ENCODE data around the gene NXPH4.

The NXPH4 gene

DNA sequence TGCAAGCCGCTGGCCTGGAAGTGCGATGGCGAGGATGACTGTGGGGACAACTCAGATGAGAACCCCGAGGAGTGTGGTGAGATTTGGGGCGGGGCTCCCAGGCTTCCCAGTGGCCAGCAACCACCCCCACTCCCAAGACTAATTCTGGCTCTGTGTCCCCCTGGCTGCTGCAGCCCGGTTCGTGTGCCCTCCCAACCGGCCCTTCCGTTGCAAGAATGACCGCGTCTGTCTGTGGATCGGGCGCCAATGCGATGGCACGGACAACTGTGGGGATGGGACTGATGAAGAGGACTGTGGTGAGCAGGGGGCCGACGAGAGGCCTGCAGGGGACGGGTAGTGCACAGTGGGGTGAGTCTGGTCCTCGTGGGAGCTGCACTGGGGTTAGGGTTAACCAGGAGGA, 12.1 kb upstream of the NXPH4 start:
- no peak for DNase-seq

- no peak for DNase-seq
Observed at GRCh38 chr12:57205186-57205585, 11.4 kb upstream of the NXPH4 start.

GRCh38 chr12:57205931-57206330, 10.7 kb upstream of the NXPH4 start:
- DNase-seq = no peak

- no peak for DNase-seq
Observed at GRCh38 chr12:57207731-57208630, 8.6 kb upstream of the NXPH4 start.

- DNase-seq = no peak
Observed at GRCh38 chr12:57208631-57209282, 7.8 kb upstream of the NXPH4 start.

DNA sequence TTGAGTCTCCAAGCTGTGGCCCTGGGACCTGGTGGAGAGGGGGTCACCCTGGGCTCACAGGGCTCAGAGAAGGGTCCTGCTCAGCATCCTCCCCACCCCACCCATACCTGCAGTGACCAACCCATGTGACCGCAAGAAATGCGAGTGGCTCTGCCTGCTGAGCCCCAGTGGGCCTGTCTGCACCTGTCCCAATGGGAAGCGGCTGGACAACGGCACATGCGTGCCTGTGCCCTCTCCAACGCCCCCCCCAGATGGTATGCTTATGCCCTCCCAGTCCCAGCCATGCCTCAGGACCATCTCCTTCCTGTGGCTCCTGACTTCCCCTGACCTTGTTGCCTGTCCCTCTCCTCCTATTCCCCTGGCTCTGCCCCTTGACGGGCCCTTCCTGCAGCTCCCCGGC, 6.7 kb upstream of the NXPH4 start:
- DNase-seq = no peak

DNA sequence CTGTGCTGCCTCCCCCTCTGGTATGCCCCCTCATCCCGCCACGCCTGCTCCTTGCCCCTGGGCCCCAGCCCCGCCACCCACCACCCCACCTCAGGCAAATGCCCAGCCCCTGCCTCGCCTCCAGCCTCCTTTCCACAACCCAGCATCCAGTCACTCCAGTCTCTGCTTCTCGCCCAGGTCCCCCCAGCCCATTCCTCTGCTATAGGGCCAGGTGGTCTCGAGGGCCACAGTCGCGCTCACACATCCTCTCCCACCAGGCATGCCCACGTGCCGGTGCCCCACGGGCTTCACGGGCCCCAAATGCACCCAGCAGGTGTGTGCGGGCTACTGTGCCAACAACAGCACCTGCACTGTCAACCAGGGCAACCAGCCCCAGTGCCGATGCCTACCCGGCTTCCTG, 6.1 kb upstream of the NXPH4 start:
- DNase-seq = no peak

GRCh38 chr12:57210926-57211692, 5.5 kb upstream of the NXPH4 start:
- no peak for DNase-seq

- no peak for DNase-seq
Observed at GRCh38 chr12:57211791-57212700, 4.5 kb upstream of the NXPH4 start.

DNA sequence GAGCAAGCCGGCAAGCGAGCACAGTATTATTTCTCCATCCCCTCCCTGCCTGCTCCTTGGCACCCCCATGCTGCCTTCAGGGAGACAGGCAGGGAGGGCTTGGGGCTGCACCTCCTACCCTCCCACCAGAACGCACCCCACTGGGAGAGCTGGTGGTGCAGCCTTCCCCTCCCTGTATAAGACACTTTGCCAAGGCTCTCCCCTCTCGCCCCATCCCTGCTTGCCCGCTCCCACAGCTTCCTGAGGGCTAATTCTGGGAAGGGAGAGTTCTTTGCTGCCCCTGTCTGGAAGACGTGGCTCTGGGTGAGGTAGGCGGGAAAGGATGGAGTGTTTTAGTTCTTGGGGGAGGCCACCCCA, 3.9 kb upstream of the NXPH4 start:
- DNase-seq = no peak

DNA sequence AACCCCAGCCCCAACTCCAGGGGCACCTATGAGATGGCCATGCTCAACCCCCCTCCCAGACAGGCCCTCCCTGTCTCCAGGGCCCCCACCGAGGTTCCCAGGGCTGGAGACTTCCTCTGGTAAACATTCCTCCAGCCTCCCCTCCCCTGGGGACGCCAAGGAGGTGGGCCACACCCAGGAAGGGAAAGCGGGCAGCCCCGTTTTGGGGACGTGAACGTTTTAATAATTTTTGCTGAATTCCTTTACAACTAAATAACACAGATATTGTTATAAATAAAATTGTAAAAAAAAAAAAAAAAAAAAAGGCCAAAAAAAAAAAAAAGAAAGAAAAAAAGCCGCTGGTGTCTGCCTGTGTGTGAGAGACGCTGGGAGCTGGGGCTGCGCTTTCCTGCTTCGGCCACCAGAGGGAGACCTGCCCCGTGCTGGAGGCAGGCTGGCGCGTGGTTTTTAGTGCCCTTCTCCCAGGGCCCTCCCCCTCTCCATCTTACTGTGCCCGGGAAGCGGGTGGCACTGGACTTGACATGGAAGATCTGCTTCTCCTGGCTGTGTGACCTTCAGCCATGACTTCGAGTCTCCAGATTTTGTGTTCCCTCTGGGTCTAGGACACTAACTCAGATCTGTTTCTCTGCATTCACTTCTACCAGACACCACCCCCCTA, 3.4 kb upstream of the NXPH4 start:
- DNase-seq = peak; percentile 87 to 91 (median 89)

DNA sequence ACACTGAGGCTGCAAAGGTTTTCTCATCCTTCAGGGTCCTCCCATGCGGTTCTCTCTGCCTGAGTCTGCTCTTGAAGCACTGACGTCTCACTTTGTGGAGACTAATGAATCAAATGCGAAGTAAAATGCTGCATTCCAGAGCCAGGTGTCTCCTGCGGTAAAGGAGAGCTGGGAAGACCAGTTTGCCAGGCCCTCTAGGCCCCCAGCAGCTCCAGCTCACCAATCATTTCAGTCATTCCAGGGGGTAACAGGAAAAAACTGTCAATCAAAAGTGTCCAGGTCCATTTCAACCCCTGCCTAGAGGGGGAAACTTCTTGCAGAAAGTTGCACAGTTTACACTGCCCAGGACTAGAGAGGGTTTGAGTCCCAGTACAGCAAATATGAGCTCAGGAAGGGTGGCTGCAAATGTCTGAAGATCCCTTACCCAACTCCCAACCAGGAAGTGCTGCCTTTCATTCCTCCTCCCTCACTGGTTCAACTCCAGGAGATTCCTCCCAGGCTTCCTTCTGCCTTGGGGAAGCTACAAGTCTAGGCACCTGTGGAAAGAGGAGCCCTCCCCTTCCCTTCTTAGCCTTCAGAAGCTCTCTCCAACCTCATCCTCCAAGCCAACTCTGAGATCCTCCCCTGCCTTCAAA, 2.7 kb upstream of the NXPH4 start:
- DNase-seq = no peak

DNA sequence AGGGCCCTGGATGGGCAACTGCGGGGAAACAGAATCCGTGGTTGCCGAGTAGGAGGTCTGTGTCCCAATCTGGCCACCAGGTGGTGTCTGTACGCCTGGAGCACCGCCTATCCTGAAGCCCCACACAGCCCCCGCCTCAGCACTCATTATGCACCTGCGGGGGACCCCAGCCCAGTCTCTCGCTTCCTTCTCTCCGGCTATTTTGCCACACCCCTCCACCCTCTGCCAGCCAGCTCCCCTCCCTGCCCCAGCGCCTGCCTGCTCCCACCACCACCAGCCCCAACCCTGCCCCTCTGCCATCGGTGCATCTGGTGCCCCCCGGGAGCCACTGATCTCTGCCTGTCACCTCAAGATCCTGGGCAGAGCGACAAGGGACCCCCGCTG, 2.2 kb upstream of the NXPH4 start:
- peak; percentile 53 to 76 (median 68) for DNase-seq

DNA sequence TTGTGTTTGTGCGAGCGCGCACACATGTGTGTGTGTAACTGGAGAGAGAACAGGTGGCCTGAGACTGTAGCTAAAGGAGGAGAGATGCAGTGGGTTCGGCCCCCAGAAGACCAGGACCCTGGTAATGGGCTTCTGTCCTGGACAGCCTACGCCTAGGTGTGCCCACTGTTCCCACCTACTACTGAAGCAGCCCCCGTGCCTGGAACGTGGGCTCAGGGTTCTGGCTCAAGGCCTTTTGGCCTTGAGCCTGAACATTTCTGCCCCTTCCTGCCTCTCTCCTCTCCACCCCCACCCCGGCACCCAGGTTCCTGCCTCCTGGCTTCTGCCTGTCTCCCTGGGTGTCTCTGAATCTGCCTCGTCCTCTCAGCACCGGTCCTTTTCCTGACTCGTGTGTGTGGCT, 1.5 kb upstream of the NXPH4 start:
- peak in 1 of 4 experiments; percentile 24 for DNase-seq

- DNase-seq = peak in 2 of 4 experiments; percentile 28 to 37
Observed at GRCh38 chr12:57215668-57216013, 953 bp upstream of the NXPH4 start.

- DNase-seq = peak in 3 of 4 experiments; percentile 36 to 55 (median 43)
Observed at GRCh38 chr12:57216921-57217879, 606 bp downstream of the NXPH4 start.

DNA sequence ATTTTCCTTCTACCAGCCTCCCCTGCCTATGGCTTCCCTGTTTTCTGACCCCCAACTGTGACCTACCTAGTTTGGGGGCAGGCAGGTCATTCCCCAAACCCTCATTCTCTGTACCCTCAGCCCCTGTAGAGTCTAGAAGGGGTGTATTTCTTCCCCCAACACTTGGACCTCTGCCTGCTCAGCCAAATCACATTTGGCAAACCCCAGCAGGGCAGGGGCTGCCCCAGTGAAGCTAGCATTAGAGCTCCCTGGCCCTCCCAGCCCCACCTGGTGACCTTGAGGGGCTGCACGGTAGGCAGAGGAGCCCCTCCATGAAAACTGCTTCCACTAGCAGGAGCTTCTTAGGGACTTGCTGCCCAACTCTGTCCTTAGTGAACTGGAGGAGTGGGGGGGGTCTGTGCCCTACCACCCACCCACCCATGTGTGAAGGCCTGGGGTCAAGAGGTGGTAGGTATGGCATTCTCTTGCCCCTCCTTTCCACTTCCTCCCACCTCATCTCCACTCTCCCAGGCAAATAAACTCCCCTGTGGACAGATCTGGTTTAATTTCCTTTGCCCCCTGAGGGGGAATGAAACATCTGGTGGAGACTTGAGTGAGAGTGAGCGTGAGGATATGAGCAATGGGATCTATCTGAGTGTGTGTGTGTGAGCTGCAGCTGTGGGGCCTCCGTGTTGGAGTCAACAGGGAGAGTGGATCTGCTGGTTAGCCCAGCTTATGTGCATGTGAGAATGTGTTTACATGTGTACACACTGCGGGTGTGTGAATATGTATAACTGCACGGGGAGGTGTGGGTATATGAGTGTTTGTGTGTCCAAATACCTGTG, 1.6 kb downstream of the NXPH4 start:
- no peak for DNase-seq

- no peak for DNase-seq
Observed at GRCh38 chr12:57219205-57219992, 2.8 kb downstream of the NXPH4 start.

Measured in suppressor macrophage (primary cell).